Measurements from ENCODE around the gene NCKAP1.
A peak's percentile ranks its signal among the peaks of the same experiment; 100 is the strongest.

NCKAP1 gene

GRCh38 chr2:182946958-182947369 lies 91.3 kb downstream of the NCKAP1 start:
- no peak for DNase-seq

- DNase-seq: no peak
Measured at GRCh38 chr2:182943339-182943738, 94.9 kb downstream of the NCKAP1 start.

- DNase-seq: no peak
Measured at GRCh38 chr2:182942756-182943155, 95.5 kb downstream of the NCKAP1 start.

- DNase-seq: no peak
Measured at GRCh38 chr2:182941919-182942318, 96.3 kb downstream of the NCKAP1 start.

- DNase-seq: no peak
Measured at GRCh38 chr2:182941121-182941722, 97.0 kb downstream of the NCKAP1 start.

- no peak for DNase-seq
Measured at GRCh38 chr2:182937870-182938269, 100.4 kb downstream of the NCKAP1 start.

GRCh38 chr2:182933629-182934028 lies 104.6 kb downstream of the NCKAP1 start:
- no peak for DNase-seq

- no peak for DNase-seq
Measured at GRCh38 chr2:182929972-182930371, 108.3 kb downstream of the NCKAP1 start.

- DNase-seq: no peak
Measured at GRCh38 chr2:182924306-182924705, 114.0 kb downstream of the NCKAP1 start.

GRCh38 chr2:182921234-182921633 lies 117.0 kb downstream of the NCKAP1 start:
- no peak for DNase-seq

- no peak for DNase-seq
Measured at GRCh38 chr2:182920631-182921056, 117.6 kb downstream of the NCKAP1 start.

- no peak for DNase-seq
Measured at GRCh38 chr2:182920089-182920488, 118.2 kb downstream of the NCKAP1 start.

- no peak for DNase-seq
Measured at GRCh38 chr2:182918961-182919652, 119.2 kb downstream of the NCKAP1 start.

- no peak for DNase-seq
Measured at GRCh38 chr2:182917924-182918323, 120.3 kb downstream of the NCKAP1 start.

GRCh38 chr2:182916417-182916816 lies 121.8 kb downstream of the NCKAP1 start:
- no peak for DNase-seq

- DNase-seq: peak; percentile 71
Measured at GRCh38 chr2:182915369-182916326, 122.6 kb downstream of the NCKAP1 start.

- DNase-seq: no peak
Measured at GRCh38 chr2:182914852-182915251, 123.4 kb downstream of the NCKAP1 start.

GRCh38 chr2:182913064-182913463 lies 125.2 kb downstream of the NCKAP1 start:
- DNase-seq: no peak

- DNase-seq: no peak
Measured at GRCh38 chr2:182912518-182912915, 125.7 kb downstream of the NCKAP1 start.

GRCh38 chr2:182911813-182912517 lies 126.3 kb downstream of the NCKAP1 start:
- no peak for DNase-seq

GRCh38 chr2:182910965-182911364 lies 127.3 kb downstream of the NCKAP1 start:
- no peak for DNase-seq

- no peak for DNase-seq
Measured at GRCh38 chr2:182907081-182907830, 131.0 kb downstream of the NCKAP1 start.

All from amniotic stem cell (primary cell).